Effector memory CD4-positive, alpha-beta T cell (primary cell): Measurements from ENCODE around the gene CACNA2D3.

Source experiments
- DNase-seq, 3 donors: peaks; one replicate each; pipeline ENCODE4 v3.0.0-alpha.2; 2020
- H3K27ac ChIP-seq: 2 replicates; pipeline ENCODE4 v1.7.0; 2013; ENCODE audit warnings: mild to moderate bottlenecking, low read length, moderate library complexity; ENCODE audit not compliant: insufficient read depth, poor library complexity, severe bottlenecking
- H3K27me3 ChIP-seq: replicated peaks from 2 replicates; pipeline ENCODE4 v1.7.0; 2013; ENCODE audit warnings: mild to moderate bottlenecking, low read length; ENCODE audit not compliant: insufficient read depth, control insufficient read depth, poor library complexity, severe bottlenecking
- H3K36me3 ChIP-seq: 2 replicates; pipeline ENCODE4 v1.7.0; 2013; ENCODE audit warnings: mild to moderate bottlenecking, low read length, moderate library complexity; ENCODE audit not compliant: control insufficient read depth, insufficient read depth
- H3K4me1 ChIP-seq: 2 replicates; pipeline ENCODE4 v1.7.0; 2013; ENCODE audit warnings: low read length, mild to moderate bottlenecking; ENCODE audit not compliant: control insufficient read depth, insufficient read depth, poor library complexity, severe bottlenecking
- H3K4me3 ChIP-seq: 2 replicates; pipeline ENCODE4 v1.7.0; 2013; ENCODE audit warnings: low read length, low read depth, mild to moderate bottlenecking; ENCODE audit not compliant: insufficient read depth, poor library complexity, severe bottlenecking
- H3K9me3 ChIP-seq: 2 replicates; pipeline ENCODE4 v1.7.0; 2013; ENCODE audit warnings: mild to moderate bottlenecking, low read length, moderate library complexity; ENCODE audit not compliant: control insufficient read depth

CACNA2D3 gene

GRCh38 chr3:55014906-55015305 lies 892.6 kb downstream of the CACNA2D3 start:
- Histone ChIP-seq H3K4me1 (no peaks in the 10 kb centered on the region), H3K27me3 (no peaks in the 10 kb centered on the region), H3K9me3 (no peaks in the 10 kb centered on the region), H3K4me3 (no peak overlapping the region), H3K36me3 (no peaks in the 10 kb centered on the region), H3K27ac (no peak overlapping the region)
- no peak for DNase-seq

- no peaks in the 10 kb centered on the region for H3K4me1 ChIP-seq
- H3K27ac ChIP-seq: no peak overlapping the region
- H3K36me3 ChIP-seq: no peaks in the 10 kb centered on the region
- no peak for DNase-seq
- no peaks in the 10 kb centered on the region for H3K9me3 ChIP-seq
- no peak overlapping the region for H3K4me3 ChIP-seq
- no peaks in the 10 kb centered on the region for H3K27me3 ChIP-seq
These were observed 895.5 kb downstream of the CACNA2D3 start for GRCh38 chr3:55017876-55018275.

GRCh38 chr3:55030938-55031337 lies 908.6 kb downstream of the CACNA2D3 start:
- DNase-seq: no peak
- Histone ChIP-seq H3K9me3 (no peaks in the 10 kb centered on the region), H3K36me3 (no peaks in the 10 kb centered on the region)

GRCh38 chr3:55036883-55037577 lies 914.7 kb downstream of the CACNA2D3 start:
- no peaks in the 10 kb centered on the region for H3K27me3 ChIP-seq
- no peaks in the 10 kb centered on the region for H3K36me3 ChIP-seq
- no peak overlapping the region for H3K4me3 ChIP-seq
- H3K9me3 ChIP-seq: no peaks in the 10 kb centered on the region
- no peak overlapping the region for H3K27ac ChIP-seq
- no peak for DNase-seq
- no peaks in the 10 kb centered on the region for H3K4me1 ChIP-seq

More at GRCh38 chr3:55030938-55031337, 908.6 kb downstream of the CACNA2D3 start:
- no peak overlapping the region for H3K4me3 ChIP-seq
- no peaks in the 10 kb centered on the region for H3K4me1 ChIP-seq
- H3K27ac ChIP-seq: no peak overlapping the region
- no peaks in the 10 kb centered on the region for H3K27me3 ChIP-seq

- H3K4me1 ChIP-seq: no peaks in the 10 kb centered on the region
- H3K36me3 ChIP-seq: no peaks in the 10 kb centered on the region
- H3K27me3 ChIP-seq: no peaks in the 10 kb centered on the region
- DNase-seq: no peak
- no peaks in the 10 kb centered on the region for H3K9me3 ChIP-seq
- no peak overlapping the region for H3K4me3 ChIP-seq
- H3K27ac ChIP-seq: no peak overlapping the region
These were observed 920.2 kb downstream of the CACNA2D3 start for GRCh38 chr3:55042591-55042990.

- Histone ChIP-seq H3K4me1 (no peaks in the 10 kb centered on the region), H3K9me3 (no peaks in the 10 kb centered on the region), H3K36me3 (no peaks in the 10 kb centered on the region), H3K27me3 (no peaks in the 10 kb centered on the region), H3K4me3 (no peak overlapping the region), H3K27ac (no peak overlapping the region)
- no peak for DNase-seq
These were observed 922.1 kb downstream of the CACNA2D3 start for GRCh38 chr3:55044486-55044885.

GRCh38 chr3:55059027-55059629 lies 936.8 kb downstream of the CACNA2D3 start:
- Histone ChIP-seq H3K9me3 (no peaks in the 10 kb centered on the region), H3K27ac (no peak overlapping the region)
- no peak for DNase-seq

GRCh38 chr3:55060896-55061719 lies 938.8 kb downstream of the CACNA2D3 start:
- Histone ChIP-seq H3K4me1 (no peaks in the 10 kb centered on the region), H3K27me3 (no peaks in the 10 kb centered on the region), H3K27ac (no peak overlapping the region), H3K4me3 (no peak overlapping the region), H3K36me3 (no peaks in the 10 kb centered on the region), H3K9me3 (no peaks in the 10 kb centered on the region)
- DNase-seq: no peak

More at GRCh38 chr3:55059027-55059629, 936.8 kb downstream of the CACNA2D3 start:
- no peak overlapping the region for H3K4me3 ChIP-seq
- H3K36me3 ChIP-seq: no peaks in the 10 kb centered on the region
- no peaks in the 10 kb centered on the region for H3K4me1 ChIP-seq
- H3K27me3 ChIP-seq: no peaks in the 10 kb centered on the region

- Histone ChIP-seq H3K4me1 (no peaks in the 10 kb centered on the region), H3K9me3 (no peaks in the 10 kb centered on the region), H3K4me3 (no peak overlapping the region), H3K36me3 (no peaks in the 10 kb centered on the region), H3K27me3 (no peaks in the 10 kb centered on the region), H3K27ac (no peak overlapping the region)
- DNase-seq: no peak
These were observed 939.3 kb downstream of the CACNA2D3 start for GRCh38 chr3:55061720-55062034.

GRCh38 chr3:55064164-55064563 lies 941.8 kb downstream of the CACNA2D3 start:
- DNase-seq: no peak
- H3K4me3 ChIP-seq: no peak overlapping the region
- H3K27ac ChIP-seq: no peak overlapping the region
- H3K9me3 ChIP-seq: no peaks in the 10 kb centered on the region
- no peaks in the 10 kb centered on the region for H3K4me1 ChIP-seq
- H3K27me3 ChIP-seq: no peaks in the 10 kb centered on the region
- no peaks in the 10 kb centered on the region for H3K36me3 ChIP-seq
